C4-2B (cell line): ENCODE measurements around the gene SLC39A10.

Experiments used
- CTCF ChIP-seq: fragments of 450-650 bp; conservative IDR thresholded peaks from 2 replicates; pipeline ENCODE4 v1.5.1; 2017; ENCODE audit warnings: mild to moderate bottlenecking
- ZFX ChIP-seq: fragments of 450-650 bp; IDR thresholded peaks from 2 replicates; pipeline ENCODE4 v1.6.1; 2017

GRCh38 chr2:195639238-195639858, 17.7 kb upstream of the SLC39A10 start:
- no peak for TF ChIP-seq CTCF
- TF ChIP-seq ZFX, result no peak
